ENCODE results near the gene MAPKAP1. TPM values are rescaled to one million over a fixed set of nuclear protein-coding genes. Genes with fewer than 3 reads are reported as not detected.

Gene MAPKAP1
- total RNA-seq, 1 donor from 2014 or later, result 84.9 TPM

- intact Hi-C loops (cut with micrococcal nuclease), result loop anchor here (1.0 to 10.0 kb wide), 8 partner anchors 72 to 932 kb away; partner anchors contain the start of genes MAPKAP1 and PBX3
- ChIA-PET POLR2A (interaction anchor here (0.9 to 1.4 kb wide), 2 partner anchors 23 to 92 kb away, joined by 3 read pairs; no protein-coding TSS in a partner anchor), CTCF (interaction anchor here (0.6 to 3.4 kb wide), 37 partner anchors 11 to 933 kb away, joined by 3 to 15 read pairs (median 3); partner anchors contain the start of gene MAPKAP1)
- Mint-ChIP-seq H3K27me3 (no peaks in the 10 kb centered on the region), H3K4me3 (no peak overlapping the region), H3K9me3 (no peaks in the 10 kb centered on the region), H3K27ac (no peak overlapping the region), H3K36me3 (ENCODE audit: low read depth) (peaks cover 41% of the 10 kb centered on the region), H3K4me1 (peaks cover 26% of the 10 kb centered on the region)
- TF ChIP-seq CTCF (IDR thresholded peaks at IDR 0.05), result no peak
- ATAC-seq (ENCODE audit: low read depth), result peak; percentile 83
- no peak for DNase-seq
Measured at GRCh38 chr9:125558453-125559092, 148.4 kb downstream of the MAPKAP1 start.

GRCh38 chr9:125556046-125556721 is 150.8 kb downstream of the MAPKAP1 start:
- intact Hi-C loops (cut with micrococcal nuclease), result loop anchor here (5.0 to 10.0 kb wide), 3 partner anchors 149 to 841 kb away; no protein-coding TSS in a partner anchor
- DNase-seq (no peak), ATAC-seq (ENCODE audit: low read depth) (no peak)
- TF ChIP-seq CTCF (IDR thresholded peaks at IDR 0.05), result no peak
- Mint-ChIP-seq H3K27ac (no peak overlapping the region), H3K27me3 (no peaks in the 10 kb centered on the region), H3K4me1 (peaks cover 8% of the 10 kb centered on the region), H3K9me3 (no peaks in the 10 kb centered on the region), H3K4me3 (no peak overlapping the region), H3K36me3 (ENCODE audit: low read depth) (peaks cover 41% of the 10 kb centered on the region)
- ChIA-PET POLR2A (no interaction called here), CTCF (interaction anchor here (1.7 kb wide), 1 partner anchor 148 kb away, joined by 4 read pairs; no protein-coding TSS in a partner anchor)

GRCh38 chr9:125554726-125555125 is 152.3 kb downstream of the MAPKAP1 start:
- intact Hi-C loops (cut with micrococcal nuclease), result loop anchor here (5.0 to 10.0 kb wide), 3 partner anchors 147 to 843 kb away; no protein-coding TSS in a partner anchor
- CTCF ChIA-PET, result interaction anchor here (0.7 kb wide), 1 partner anchor 936 kb away, joined by 3 read pairs; no protein-coding TSS in a partner anchor
- POLR2A ChIA-PET, result interaction anchor here (0.7 kb wide), 1 partner anchor 812 kb away, joined by 13 read pairs; no protein-coding TSS in a partner anchor

GRCh38 chr9:125551781-125552180 is 155.2 kb downstream of the MAPKAP1 start:
- ATAC-seq (ENCODE audit: low read depth) (no peak), DNase-seq (no peak)
- ChIA-PET POLR2A (no interaction called here), CTCF (interaction anchor here (0.5 to 2.2 kb wide), 2 partner anchors 8 to 328 kb away, joined by 3 to 8 read pairs; no protein-coding TSS in a partner anchor)
- Mint-ChIP-seq H3K9me3 (no peaks in the 10 kb centered on the region), H3K4me3 (no peak overlapping the region), H3K36me3 (ENCODE audit: low read depth) (peaks cover 45% of the 10 kb centered on the region), H3K27me3 (no peaks in the 10 kb centered on the region), H3K27ac (no peak overlapping the region), H3K4me1 (no peaks in the 10 kb centered on the region)
- intact Hi-C loops (cut with micrococcal nuclease), result loop anchor here (10.0 kb wide), 1 partner anchor 273 kb away; no protein-coding TSS in a partner anchor
- no peak for TF ChIP-seq CTCF (IDR thresholded peaks at IDR 0.05)

More at GRCh38 chr9:125554726-125555125, 152.3 kb downstream of the MAPKAP1 start:
- no peak for ATAC-seq (ENCODE audit: low read depth)
- Mint-ChIP-seq H3K27me3 (no peaks in the 10 kb centered on the region), H3K27ac (no peak overlapping the region), H3K4me3 (no peak overlapping the region), H3K9me3 (no peaks in the 10 kb centered on the region), H3K4me1 (peaks cover 4% of the 10 kb centered on the region), H3K36me3 (ENCODE audit: low read depth) (peaks cover 46% of the 10 kb centered on the region)
- DNase-seq, result no peak
- no peak for TF ChIP-seq CTCF (IDR thresholded peaks at IDR 0.05)
